H1 (cell line): ENCODE measurements around the gene WIPF1. TPM values are rescaled to one million over a fixed set of nuclear protein-coding genes. Genes with fewer than 3 reads are reported as not detected.
A peak's percentile ranks its signal among the peaks of the same experiment; 100 is the strongest.

Experiments
- CTCF ChIA-PET: fragments of 300-600 bp; sonication (Branson Sonifier 250); formaldehyde crosslinking; loops from one replicate; lab custom pipeline; 2021; ENCODE audit not compliant: partially characterized antibody; lab: Charles Lee
- POLR2A ChIA-PET: fragments of 300-600 bp; sonication (Branson Sonifier 250); formaldehyde crosslinking; loops from one replicate; lab custom pipeline; 2021; ENCODE audit warnings: inconsistent platforms; ENCODE audit not compliant: partially characterized antibody; lab: Charles Lee
- DNase-seq, 2 experiments: peaks; one replicate each; pipeline versions ENCODE4 v3.0.0 to v3.0.0-alpha.2; 2010 to 2022; ENCODE audit warnings: low spot score in 2 of 2, low read depth in 1 of 2, mixed read lengths in 1 of 2
- FAIRE-seq: peaks from 2 replicates; lab custom pipeline; 2011; peaks lifted over from hg19 to GRCh38; lab: Jason Lieb, UNC
- H2AFZ ChIP-seq: 2 replicates; pipeline ENCODE4 v1.8.1; 2012; ENCODE audit warnings: low read length, inconsistent platforms
- H2AK5ac ChIP-seq: 2 replicates; pipeline ENCODE4 v1.6.1; 2013; ENCODE audit warnings: low read depth, low read length
- H2BK120ac ChIP-seq: replicated peaks from 2 replicates; pipeline ENCODE3; 2013; ENCODE audit warnings: low read depth, low read length, inconsistent platforms
- H2BK12ac ChIP-seq: 2 replicates; pipeline ENCODE4 v1.6.1; 2013; ENCODE audit warnings: low read depth, low read length
- H2BK15ac ChIP-seq: 2 replicates; pipeline ENCODE4 v1.6.1; 2013; ENCODE audit warnings: low read length
- H2BK20ac ChIP-seq: 2 replicates; pipeline ENCODE4 v1.6.1; 2013; ENCODE audit warnings: low read length
- H2BK5ac ChIP-seq: 2 replicates; pipeline ENCODE4 v1.6.1; 2013; ENCODE audit warnings: low read depth, low read length
- H3K14ac ChIP-seq: 2 replicates; pipeline ENCODE4 v1.6.1; 2013; ENCODE audit warnings: inconsistent platforms; ENCODE audit not compliant: insufficient read length
- H3K18ac ChIP-seq: 2 replicates; pipeline ENCODE4 v1.6.1; 2013; ENCODE audit warnings: low read length; ENCODE audit errors: extremely low read depth
- H3K23ac ChIP-seq: 2 replicates; pipeline ENCODE4 v1.6.1; 2013; ENCODE audit warnings: inconsistent platforms; ENCODE audit not compliant: insufficient read length
- H3K23me2 ChIP-seq: 2 replicates; pipeline ENCODE4 v1.6.1; 2013; ENCODE audit warnings: low read depth, low read length
- H3K27ac ChIP-seq: 2 replicates; pipeline ENCODE4 v1.6.1; 2011; ENCODE audit warnings: low read depth, low read length, inconsistent platforms
- H3K27me3 ChIP-seq, 4 experiments: replicated peaks in 1 of 4; 1 replicate in 1 of 4; 2 replicates in 3 of 4; pipeline versions ENCODE4 v1.6.1 to v1.8.1; 2011 to 2013; ENCODE audit warnings: low read length in 3 of 4, mild to moderate bottlenecking in 3 of 4, inconsistent platforms in 2 of 4, mixed read lengths in 2 of 4, moderate library complexity in 1 of 4; ENCODE audit not compliant: control insufficient read depth in 3 of 4, insufficient read depth in 3 of 4; ENCODE audit errors: extremely low read depth in 1 of 4
- H3K36me3 ChIP-seq, 4 experiments: 2 replicates each; pipeline versions ENCODE4 v1.6.1 to v1.8.1; 2011 to 2013; ENCODE audit warnings: mild to moderate bottlenecking in 4 of 4, low read length in 3 of 4, moderate library complexity in 2 of 4, control low read depth in 1 of 4, inconsistent platforms in 1 of 4; ENCODE audit not compliant: insufficient read depth in 4 of 4, control insufficient read depth in 2 of 4
- H3K4ac ChIP-seq: replicated peaks from 2 replicates; pipeline ENCODE3; 2013; ENCODE audit warnings: low read length, low read depth, mixed read lengths, inconsistent platforms; ENCODE audit not compliant: insufficient read length
- H3K4me1 ChIP-seq, 4 experiments: replicated peaks in 1 of 4; 1 replicate in 1 of 4; 2 replicates in 3 of 4; pipeline versions ENCODE4 v1.6.1 to v1.8.1; 2011 to 2013; ENCODE audit warnings: low read length in 3 of 4, inconsistent platforms in 2 of 4, mixed read lengths in 1 of 4; ENCODE audit not compliant: insufficient read depth in 4 of 4, control insufficient read depth in 3 of 4
- H3K4me2 ChIP-seq, 2 experiments: 2 replicates each; pipeline versions ENCODE4 v1.6.1 to v1.8.1; 2011 to 2013; ENCODE audit warnings: low read depth in 2 of 2, low read length in 2 of 2, control low read depth in 1 of 2, inconsistent platforms in 1 of 2, mild to moderate bottlenecking in 1 of 2; ENCODE audit not compliant: insufficient read depth in 1 of 2
- H3K4me3 ChIP-seq, 4 experiments: fragments of 200-600, 300-600 bp in 1 of 4; sonication (generic), shearing (Covaris generic), sonication (Bioruptor Twin) in 1 of 4; 2 replicates each; pipeline versions ENCODE4 v1.5.1 to v1.8.1; 2011 to 2016; ENCODE audit warnings: low read length in 4 of 4, low read depth in 3 of 4, control low read depth in 2 of 4, inconsistent platforms in 2 of 4, mild to moderate bottlenecking in 2 of 4, mixed read lengths in 1 of 4, moderate library complexity in 1 of 4; ENCODE audit not compliant: insufficient read depth in 2 of 4; ENCODE audit errors: extremely low read depth in 1 of 4
- H3K56ac ChIP-seq: replicated peaks from 2 replicates; pipeline ENCODE3; 2013; ENCODE audit warnings: low read depth, mild to moderate bottlenecking, mixed read lengths, low read length, inconsistent platforms; ENCODE audit not compliant: insufficient read length
- H3K79me1 ChIP-seq: 2 replicates; pipeline ENCODE4 v1.6.1; 2013; ENCODE audit warnings: low read depth, low read length, control low read depth
- H3K79me2 ChIP-seq, 2 experiments: 2 replicates each; pipeline versions ENCODE4 v1.6.1 to v1.8.1; 2012 to 2013; ENCODE audit warnings: low read length in 2 of 2, mild to moderate bottlenecking in 2 of 2, inconsistent platforms in 1 of 2; ENCODE audit not compliant: insufficient read depth in 2 of 2, control insufficient read depth in 1 of 2
- H3K9ac ChIP-seq, 4 experiments: replicated peaks in 1 of 4; 1 replicate in 1 of 4; 2 replicates in 3 of 4; pipeline versions ENCODE4 v1.6.1 to v1.8.1; 2011 to 2013; ENCODE audit warnings: low read depth in 3 of 4, low read length in 3 of 4, control low read depth in 2 of 4, mild to moderate bottlenecking in 2 of 4, moderate library complexity in 2 of 4, inconsistent platforms in 1 of 4; ENCODE audit errors: extremely low read depth in 1 of 4
- H3K9me3 ChIP-seq, 2 experiments: 2 replicates each; pipeline versions ENCODE4 v1.6.1 to v1.8.1; 2012 to 2013; ENCODE audit warnings: mild to moderate bottlenecking in 2 of 2, moderate library complexity in 2 of 2, control low read depth in 1 of 2, inconsistent platforms in 1 of 2, low read depth in 1 of 2, low read length in 1 of 2, mixed read lengths in 1 of 2; ENCODE audit not compliant: insufficient read depth in 2 of 2
- H4K20me1 ChIP-seq, 2 experiments: replicated peaks in 1 of 2; 2 replicates each; pipeline versions ENCODE3 to v1.8.1; 2011 to 2013; ENCODE audit warnings: inconsistent platforms in 2 of 2, low read length in 2 of 2, mild to moderate bottlenecking in 1 of 2; ENCODE audit not compliant: insufficient read depth in 2 of 2, control insufficient read depth in 1 of 2
- H4K5ac ChIP-seq: 2 replicates; pipeline ENCODE4 v1.6.1; 2013; ENCODE audit warnings: low read length, low read depth, mixed read lengths, inconsistent platforms; ENCODE audit not compliant: insufficient read length
- H4K8ac ChIP-seq: 2 replicates; pipeline ENCODE4 v1.8.0; 2013; ENCODE audit warnings: mild to moderate bottlenecking, moderate library complexity, low read length, inconsistent platforms; ENCODE audit not compliant: insufficient read depth; ENCODE audit errors: extremely low read depth
- H4K91ac ChIP-seq: replicated peaks from 2 replicates; pipeline ENCODE3; 2013; ENCODE audit warnings: low read length, mixed read lengths, inconsistent platforms; ENCODE audit not compliant: insufficient read length
- BACH1 ChIP-seq: IDR thresholded peaks from 2 replicates; pipeline ENCODE4 v1.6.1; 2012; ENCODE audit warnings: low read length, improper control_type of control experiment
- BRCA1 ChIP-seq: IDR thresholded peaks from 2 replicates; pipeline ENCODE4 v1.6.1; 2012; ENCODE audit warnings: low read depth, low read length, improper control_type of control experiment
- CTCF ChIP-seq, 3 experiments: IDR thresholded peaks; 1 replicate in 2 of 3; 2 replicates in 1 of 3; pipeline versions ENCODE4 v1.5.1 to v1.6.1; 2011; ENCODE audit warnings: low read length in 3 of 3, mild to moderate bottlenecking in 3 of 3, inconsistent platforms in 2 of 3, low read depth in 1 of 3, moderate library complexity in 1 of 3; ENCODE audit not compliant: insufficient read depth in 1 of 3; ENCODE audit errors: control extremely low read depth in 1 of 3
- EP300 ChIP-seq, 2 experiments: IDR thresholded peaks; 1 replicate in 1 of 2; 2 replicates in 1 of 2; pipeline ENCODE4 v1.6.1; 2011 to 2012; ENCODE audit warnings: low read depth in 2 of 2, low read length in 2 of 2, mild to moderate bottlenecking in 2 of 2, borderline replicate concordance in 1 of 2, inconsistent platforms in 1 of 2, moderate library complexity in 1 of 2
- POLR2A ChIP-seq, 2 experiments: IDR thresholded peaks; 1 replicate in 1 of 2; 2 replicates in 1 of 2; pipeline ENCODE4 v1.6.1; 2011; ENCODE audit warnings: low read depth in 2 of 2, low read length in 2 of 2, mild to moderate bottlenecking in 2 of 2; ENCODE audit errors: control extremely low read depth in 1 of 2
- POLR2AphosphoS5 ChIP-seq: IDR thresholded peaks from 2 replicates; pipeline ENCODE4 v1.6.1; 2011; ENCODE audit warnings: low read depth, low read length
- RAD21 ChIP-seq, 2 experiments: IDR thresholded peaks in 1 of 2; conservative IDR thresholded peaks in 1 of 2; 2 replicates each; pipeline ENCODE4 v1.6.1; 2011; ENCODE audit warnings: low read depth in 2 of 2, low read length in 2 of 2, improper control_type of control experiment in 1 of 2, inconsistent platforms in 1 of 2, mild to moderate bottlenecking in 1 of 2, moderate library complexity in 1 of 2
- RBBP5 ChIP-seq: IDR thresholded peaks from 2 replicates; pipeline ENCODE4 v1.7.1; 2012; ENCODE audit warnings: low read depth, mild to moderate bottlenecking, inconsistent platforms, low read length, moderate library complexity, borderline replicate concordance
- SP1 ChIP-seq: IDR thresholded peaks from 2 replicates; pipeline ENCODE4 v1.6.1; 2011; ENCODE audit warnings: low read depth, low read length
- SUZ12 ChIP-seq: fragments of 200-600 bp; sonication (generic); IDR thresholded peaks from 2 replicates; pipeline ENCODE4 v1.6.1; 2012; ENCODE audit warnings: mild to moderate bottlenecking, inconsistent platforms, low read length, moderate library complexity, mixed read lengths
- YY1 ChIP-seq: IDR thresholded peaks from 2 replicates; pipeline ENCODE4 v1.6.1; 2011; ENCODE audit warnings: low read depth, mild to moderate bottlenecking, low read length
- WGBS, 2 experiments: shearing (Covaris generic) in 1 of 2; methylation state at CpG; one replicate each; pipeline versions ENCODE4 v1.1.6 to v1.1.7; 2013 to 2015; ENCODE audit warnings: low lambda C conversion rate in 2 of 2, mixed read lengths in 2 of 2, inconsistent platforms in 1 of 2, low coverage in 1 of 2, missing lambda C conversion rate in 1 of 2; ENCODE audit not compliant: insufficient replicate concordance in 2 of 2, insufficient coverage in 1 of 2, insufficient read length in 1 of 2; ENCODE audit errors: extremely low coverage in 1 of 2, missing lambda C conversion rate in 1 of 2; 5-methylcytosine and 5-hydroxymethylcytosine counted together
- polyA plus RNA-seq, 7 experiments: library from polyadenylated mRNA; depleted of rRNA in 3 of 7; stranded (reverse) in 5 of 7; unstranded in 2 of 7; fragments of >200 nt in 5 of 7; fragments of 200-250 nt in 2 of 7; gene quantifications; 1 replicate in 5 of 7; 2 replicates in 1 of 7; 4 replicates in 1 of 7; pipeline versions ENCODE4 v1.2.1 to v1.2.3, GENCODE V29; 2011 to 2013; ENCODE audit warnings: missing spikeins in 2 of 7, mixed read lengths in 2 of 7
- total RNA-seq: library from RNA; stranded (reverse); fragmentation: NEBNext Ultra II Directional; extraction: Animal tissue kit (Norgen Biotek cat#: 25700); gene quantifications from 2 replicates; pipeline ENCODE4 v1.2.1, GENCODE V29; 2021
- TF ChIP-seq, protein P1 (sequence below): IDR thresholded peaks from 2 replicates; pipeline ENCODE4 v1.6.1; 2012; ENCODE audit warnings: inconsistent platforms

The WIPF1 gene
- total and polyA plus RNA-seq, 2 of the 8 experiments (the other 6 are each of a cell fraction or from before 2014, with no cell fraction given): 4.7 to 5.2 TPM

GRCh38 chr2:174603280-174603679 lies 5.7 kb upstream of the WIPF1 start:
- no peaks in the 10 kb centered on the region for H3K79me1 ChIP-seq
- no peak overlapping the region for H3K23ac ChIP-seq
- H2BK5ac ChIP-seq: no peak overlapping the region
- no peak overlapping the region for H4K8ac ChIP-seq
- no peaks in the 10 kb centered on the region for H3K4me1 ChIP-seq
- no peak overlapping the region for H3K56ac ChIP-seq
- H3K4ac ChIP-seq: no peak overlapping the region
- no peak overlapping the region for H2BK120ac ChIP-seq
- no peak overlapping the region for H4K91ac ChIP-seq
- no peaks in the 10 kb centered on the region for H4K20me1 ChIP-seq
- H3K23me2 ChIP-seq: no peaks in the 10 kb centered on the region
- ChIA-PET CTCF (interaction anchor here (0.6 to 3.4 kb wide), 18 partner anchors 9 to 570 kb away, joined by 3 to 14 read pairs (median 4); no protein-coding TSS in a partner anchor), POLR2A (no interaction called here)
- no peak overlapping the region for H2AFZ ChIP-seq
- H3K27ac ChIP-seq: no peak overlapping the region
- no peak overlapping the region for H3K9ac ChIP-seq
- FAIRE-seq: no peak
- no peak overlapping the region for H3K4me3 ChIP-seq
- no peak overlapping the region for H3K4me2 ChIP-seq
- H2AK5ac ChIP-seq: no peak overlapping the region
- no peaks in the 10 kb centered on the region for H3K27me3 ChIP-seq
- no peak overlapping the region for H2BK20ac ChIP-seq
- H3K36me3 ChIP-seq: no peaks in the 10 kb centered on the region; a peak in 1 of 8 replicates
- no peak for DNase-seq
- no peak overlapping the region for H2BK15ac ChIP-seq
- H4K5ac ChIP-seq: no peak overlapping the region
- H3K79me2 ChIP-seq: no peaks in the 10 kb centered on the region
- H3K14ac ChIP-seq: no peak overlapping the region
- no peak overlapping the region for H2BK12ac ChIP-seq
- H3K18ac ChIP-seq: no peak overlapping the region
- H3K9me3 ChIP-seq: peaks cover 6 to 7% of the 10 kb centered on the region in 2 experiments; a peak in 1 of 4 replicates
- 67% methylated on average over 3 of the region's 3 CpGs; no CpG with 5 or more reads in 1 of the 2 experiments for WGBS, 2 experiments
- TF ChIP-seq BRCA1 (no peak), EP300 (IDR thresholded peaks at IDR 0.05; ENCODE audit: borderline replicate concordance in 1 of 2, low read depth in 2 of 2, low read length in 2 of 2) (no peak), CTCF (IDR thresholded peaks at IDR 0.05; ENCODE audit: control extremely low read depth in 1 of 3, insufficient read depth in 1 of 3, low read depth in 1 of 3, low read length in 3 of 3) (peak in 2 of 3 experiments; percentile 52 to 67; a peak in 3 of 4 replicates), SUZ12 (no peak), RBBP5 (no peak), POLR2AphosphoS5 (no peak), SP1 (no peak), POLR2A (IDR thresholded peaks at IDR 0.05; ENCODE audit: control extremely low read depth in 1 of 2, low read depth in 2 of 2, low read length in 2 of 2) (no peak), RAD21 (IDR thresholded peaks at IDR 0.05 in 1 of 2, conservative IDR thresholded peaks at IDR 0.05 in 1 of 2; ENCODE audit: low read depth in 2 of 2, low read length in 2 of 2) (peak; percentile 49 to 67; a peak in 3 of 4 replicates), BACH1 (no peak), YY1 (no peak)
- TF ChIP-seq, protein P1, sequence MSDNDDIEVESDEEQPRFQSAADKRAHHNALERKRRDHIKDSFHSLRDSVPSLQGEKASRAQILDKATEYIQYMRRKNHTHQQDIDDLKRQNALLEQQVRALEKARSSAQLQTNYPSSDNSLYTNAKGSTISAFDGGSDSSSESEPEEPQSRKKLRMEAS: no peak
